Measurements from ENCODE around the gene TSPAN4.

GRCh38 chr11:855330-855674 lies 12.7 kb downstream of the TSPAN4 start:
- no peak for TF ChIP-seq YY1 (IDR thresholded peaks at IDR 0.05; ENCODE audit: insufficient read depth, insufficient read length)
- TF ChIP-seq ZNF274 (IDR thresholded peaks at IDR 0.05; ENCODE audit: low read depth, low read length) = no peak
- TF ChIP-seq SUZ12 (IDR thresholded peaks at IDR 0.05; ENCODE audit: extremely low read depth, insufficient read depth, insufficient read length) = no peak

Data from NT2/D1 (cell line).